HepG2 (cell line): ENCODE data around the gene ZBTB21.

ENCODE experiments used
- BRCA1 ChIP-seq: sonication (generic); formaldehyde crosslinking; IDR thresholded peaks from 2 replicates; pipeline ENCODE4 v1.4.0; 2020; ENCODE audit warnings: missing genetic modification reagents
- CREB1 ChIP-seq, 2 experiments: fragments of 450-650 bp in 1 of 2; IDR thresholded peaks; 2 replicates each; pipeline ENCODE4 v1.6.1; 2016 to 2017; ENCODE audit warnings: control low read depth in 1 of 2, mild to moderate bottlenecking in 1 of 2, missing compliant biosample characterization in 1 of 2, missing genetic modification characterization in 1 of 2
- ELF4 ChIP-seq: sonication (generic); formaldehyde crosslinking; IDR thresholded peaks from 2 replicates; pipeline ENCODE4 v1.5.0; 2020; ENCODE audit warnings: missing genetic modification reagents, mild to moderate bottlenecking, moderate library complexity, borderline replicate concordance
- ISX ChIP-seq: sonication (generic); formaldehyde crosslinking; conservative IDR thresholded peaks from 2 replicates; pipeline ENCODE4 v1.5.0; 2020; ENCODE audit warnings: missing genetic modification reagents
- MAFF ChIP-seq: IDR thresholded peaks from 2 replicates; pipeline ENCODE4 v1.6.1; 2011; ENCODE audit warnings: low read depth, low read length, improper control_type of control experiment
- MIXL1 ChIP-seq: IDR thresholded peaks from 2 replicates; pipeline ENCODE4 v1.6.1; 2016
- NPAS2 ChIP-seq: sonication (generic); formaldehyde crosslinking; IDR thresholded peaks from 2 replicates; pipeline ENCODE4 v1.8.0; 2022; ENCODE audit warnings: mild to moderate bottlenecking, missing genetic modification reagents, borderline replicate concordance
- TRIM24 ChIP-seq: sonication (generic); formaldehyde crosslinking; IDR thresholded peaks from 2 replicates; pipeline ENCODE4 v1.8.0; 2022; ENCODE audit warnings: mild to moderate bottlenecking, missing genetic modification reagents
- ZSCAN30 ChIP-seq: sonication (generic); formaldehyde crosslinking; IDR thresholded peaks from 2 replicates; pipeline ENCODE4 v1.5.0; 2020; ENCODE audit warnings: mild to moderate bottlenecking, missing genetic modification reagents
- TF ChIP-seq, protein P1 (sequence below): sonication (generic); formaldehyde crosslinking; IDR thresholded peaks from 2 replicates; pipeline ENCODE4 v1.5.0; 2020; ENCODE audit warnings: mild to moderate bottlenecking, missing genetic modification reagents, moderate library complexity
- TF ChIP-seq, protein P2 (sequence below): sonication (generic); formaldehyde crosslinking; IDR thresholded peaks from 2 replicates; pipeline ENCODE4 v1.4.0; 2020; ENCODE audit warnings: low read depth, mild to moderate bottlenecking, missing genetic modification reagents

DNA sequence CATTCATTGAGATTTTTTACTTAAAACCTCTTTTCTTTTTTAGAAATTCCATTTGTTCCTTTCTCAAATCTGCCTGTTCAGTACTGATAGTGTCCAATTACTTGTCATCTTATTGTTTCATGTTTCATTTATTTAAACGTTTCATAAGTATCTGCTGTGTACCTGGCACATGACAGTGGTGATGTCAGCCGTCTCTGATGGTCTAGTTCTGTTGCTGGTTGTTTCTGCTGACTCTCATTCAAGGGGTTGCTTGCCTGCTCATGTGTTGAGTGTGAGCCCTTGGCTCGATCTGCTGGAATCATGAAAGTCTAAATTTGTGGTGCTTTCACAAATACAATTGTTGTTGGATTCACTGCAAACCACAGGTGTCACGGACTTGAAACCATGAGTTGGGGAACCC, 30.8 kb downstream of the ZBTB21 start:
- TF ChIP-seq, protein P1, sequence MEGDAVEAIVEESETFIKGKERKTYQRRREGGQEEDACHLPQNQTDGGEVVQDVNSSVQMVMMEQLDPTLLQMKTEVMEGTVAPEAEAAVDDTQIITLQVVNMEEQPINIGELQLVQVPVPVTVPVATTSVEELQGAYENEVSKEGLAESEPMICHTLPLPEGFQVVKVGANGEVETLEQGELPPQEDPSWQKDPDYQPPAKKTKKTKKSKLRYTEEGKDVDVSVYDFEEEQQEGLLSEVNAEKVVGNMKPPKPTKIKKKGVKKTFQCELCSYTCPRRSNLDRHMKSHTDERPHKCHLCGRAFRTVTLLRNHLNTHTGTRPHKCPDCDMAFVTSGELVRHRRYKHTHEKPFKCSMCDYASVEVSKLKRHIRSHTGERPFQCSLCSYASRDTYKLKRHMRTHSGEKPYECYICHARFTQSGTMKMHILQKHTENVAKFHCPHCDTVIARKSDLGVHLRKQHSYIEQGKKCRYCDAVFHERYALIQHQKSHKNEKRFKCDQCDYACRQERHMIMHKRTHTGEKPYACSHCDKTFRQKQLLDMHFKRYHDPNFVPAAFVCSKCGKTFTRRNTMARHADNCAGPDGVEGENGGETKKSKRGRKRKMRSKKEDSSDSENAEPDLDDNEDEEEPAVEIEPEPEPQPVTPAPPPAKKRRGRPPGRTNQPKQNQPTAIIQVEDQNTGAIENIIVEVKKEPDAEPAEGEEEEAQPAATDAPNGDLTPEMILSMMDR (CRISPR knock-in tag) = no peak
- TF ChIP-seq MAFF (no peak), ISX (CRISPR knock-in tag) (no peak), ELF4 (CRISPR knock-in tag) (no peak), CREB1 (IDR thresholded peaks at IDR 0.05) (no peak), CREB1 (CRISPR knock-in tag; IDR thresholded peaks at IDR 0.05) (no peak), BRCA1 (CRISPR knock-in tag) (no peak), MIXL1 (CRISPR knock-in tag) (no peak), NPAS2 (CRISPR knock-in tag) (no peak), ZSCAN30 (no peak), TRIM24 (CRISPR knock-in tag) (no peak)
- TF ChIP-seq, protein P2, sequence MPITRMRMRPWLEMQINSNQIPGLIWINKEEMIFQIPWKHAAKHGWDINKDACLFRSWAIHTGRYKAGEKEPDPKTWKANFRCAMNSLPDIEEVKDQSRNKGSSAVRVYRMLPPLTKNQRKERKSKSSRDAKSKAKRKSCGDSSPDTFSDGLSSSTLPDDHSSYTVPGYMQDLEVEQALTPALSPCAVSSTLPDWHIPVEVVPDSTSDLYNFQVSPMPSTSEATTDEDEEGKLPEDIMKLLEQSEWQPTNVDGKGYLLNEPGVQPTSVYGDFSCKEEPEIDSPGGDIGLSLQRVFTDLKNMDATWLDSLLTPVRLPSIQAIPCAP (CRISPR knock-in tag) = no peak
